ENCODE measurements around the gene PRKCQ. TPM values are rescaled to one million over a fixed set of nuclear protein-coding genes. Genes with fewer than 3 reads are reported as not detected.

The PRKCQ gene
- total and polyA plus RNA-seq, 3 donors from 2014 or later, result 2.5 to 3.0 (median 2.9) TPM

DNA sequence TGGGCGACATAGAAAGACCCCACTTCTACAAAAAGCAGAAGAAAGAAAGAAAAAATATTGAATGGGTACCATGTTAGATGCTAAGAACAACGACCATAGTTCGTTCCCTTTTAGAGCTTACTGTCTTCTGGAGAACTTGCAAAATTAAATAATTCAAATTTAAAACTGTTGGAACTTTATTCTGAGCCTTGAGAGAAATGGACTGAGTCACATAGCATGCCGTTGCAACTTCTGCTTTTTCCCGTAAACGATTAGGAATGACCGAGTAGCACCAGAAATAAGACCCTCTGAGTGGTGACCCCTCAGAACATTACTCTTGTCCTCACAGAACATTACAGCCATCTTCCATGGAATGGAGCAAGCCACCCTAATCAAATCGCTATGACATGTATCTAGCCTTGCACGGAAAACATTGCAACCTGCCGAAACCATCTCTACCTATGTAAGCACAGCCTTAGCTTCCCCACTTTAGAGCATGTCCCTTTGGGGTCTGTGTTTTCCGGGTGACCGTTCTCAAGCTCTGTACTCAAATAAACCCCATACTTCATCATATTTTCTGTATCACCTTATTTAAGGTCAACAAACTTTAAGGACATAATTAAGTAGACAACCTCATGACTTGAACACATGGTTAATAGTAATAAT is 179.1 kb downstream of the PRKCQ start:
- Histone ChIP-seq H3K4me1 (peaks cover 3% of the 10 kb centered on the region), H3K4me3 (no peak overlapping the region), H3K27me3 (no peaks in the 10 kb centered on the region), H3K27ac (no peak overlapping the region), H3K36me3 (ENCODE audit: low read depth, missing control alignments) (no peaks in the 10 kb centered on the region), H3K9me3 (no peaks in the 10 kb centered on the region)
- TF ChIP-seq, protein P1, sequence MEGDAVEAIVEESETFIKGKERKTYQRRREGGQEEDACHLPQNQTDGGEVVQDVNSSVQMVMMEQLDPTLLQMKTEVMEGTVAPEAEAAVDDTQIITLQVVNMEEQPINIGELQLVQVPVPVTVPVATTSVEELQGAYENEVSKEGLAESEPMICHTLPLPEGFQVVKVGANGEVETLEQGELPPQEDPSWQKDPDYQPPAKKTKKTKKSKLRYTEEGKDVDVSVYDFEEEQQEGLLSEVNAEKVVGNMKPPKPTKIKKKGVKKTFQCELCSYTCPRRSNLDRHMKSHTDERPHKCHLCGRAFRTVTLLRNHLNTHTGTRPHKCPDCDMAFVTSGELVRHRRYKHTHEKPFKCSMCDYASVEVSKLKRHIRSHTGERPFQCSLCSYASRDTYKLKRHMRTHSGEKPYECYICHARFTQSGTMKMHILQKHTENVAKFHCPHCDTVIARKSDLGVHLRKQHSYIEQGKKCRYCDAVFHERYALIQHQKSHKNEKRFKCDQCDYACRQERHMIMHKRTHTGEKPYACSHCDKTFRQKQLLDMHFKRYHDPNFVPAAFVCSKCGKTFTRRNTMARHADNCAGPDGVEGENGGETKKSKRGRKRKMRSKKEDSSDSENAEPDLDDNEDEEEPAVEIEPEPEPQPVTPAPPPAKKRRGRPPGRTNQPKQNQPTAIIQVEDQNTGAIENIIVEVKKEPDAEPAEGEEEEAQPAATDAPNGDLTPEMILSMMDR (IDR thresholded peaks at IDR 0.05), result no peak
- no peak for TF ChIP-seq POLR2A (IDR thresholded peaks at IDR 0.05)
- 84 to 88% methylated on average over 12 of the region's 12 CpGs for WGBS, 2 donors
- no peak for DNase-seq
- intact Hi-C loops (cut with DNase I; ENCODE audit: low total_unique reads), result loop anchor here (5.0 to 10.0 kb wide), 2 partner anchors 196 to 289 kb away; partner anchors contain the start of gene PFKFB3

DNA sequence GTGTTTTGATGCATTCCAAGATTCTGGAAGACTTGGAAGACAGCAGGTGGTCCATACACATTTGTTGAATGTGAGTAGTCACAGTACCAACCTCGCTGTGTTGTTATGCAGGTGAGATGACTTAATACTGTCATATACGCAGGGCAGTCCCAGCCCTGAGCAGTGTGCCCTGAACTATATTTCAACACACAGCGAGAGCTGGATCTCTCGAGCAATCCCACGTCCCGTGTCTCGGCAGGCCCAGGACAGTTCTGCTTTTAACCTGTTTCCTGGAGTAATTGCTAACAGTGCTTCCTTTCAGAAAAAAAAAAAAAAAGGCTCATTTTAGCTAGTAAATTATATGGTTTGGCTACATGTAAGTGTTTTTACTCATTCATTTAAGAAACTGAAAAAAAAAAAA is 179.7 kb downstream of the PRKCQ start:
- no peak overlapping the region for H3K27ac ChIP-seq
- TF ChIP-seq, protein P1 (IDR thresholded peaks at IDR 0.05), result no peak
- TF ChIP-seq POLR2A (IDR thresholded peaks at IDR 0.05), result no peak
- intact Hi-C loops (cut with DNase I; ENCODE audit: low total_unique reads), result loop anchor here (5.0 to 10.0 kb wide), 2 partner anchors 196 to 288 kb away; partner anchors contain the start of gene PFKFB3
- H3K4me3 ChIP-seq, result no peak overlapping the region
- no peaks in the 10 kb centered on the region for H3K36me3 ChIP-seq (ENCODE audit: low read depth, missing control alignments)
- 88 to 91% methylated on average over 7 of the region's 7 CpGs for whole genome bisulfite sequencing, 2 donors
- no peaks in the 10 kb centered on the region for H3K27me3 ChIP-seq
- H3K4me1 ChIP-seq, result peaks cover 3% of the 10 kb centered on the region
- no peak for DNase-seq
- no peaks in the 10 kb centered on the region for H3K9me3 ChIP-seq

DNA sequence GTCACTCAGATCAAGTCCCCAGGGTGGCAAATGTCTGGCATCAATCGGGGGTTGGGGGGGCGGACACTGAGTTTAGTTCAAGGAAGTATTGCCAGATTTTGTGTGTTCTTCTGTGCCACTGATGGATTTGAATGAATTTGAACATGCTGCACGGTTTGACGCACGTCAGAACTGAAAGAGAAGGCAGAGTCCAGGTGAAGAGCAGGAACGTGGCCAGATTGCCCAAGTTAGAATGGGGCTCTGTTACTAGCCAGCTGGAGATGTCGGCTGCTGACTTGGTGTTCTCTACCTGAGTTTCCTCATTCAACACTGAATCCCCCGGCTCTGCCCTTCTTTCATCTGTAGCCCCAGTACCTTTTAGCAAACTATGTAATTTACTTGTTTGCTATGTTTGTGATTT is 180.2 kb downstream of the PRKCQ start:
- TF ChIP-seq, protein P1 (IDR thresholded peaks at IDR 0.05), result no peak
- TF ChIP-seq POLR2A (IDR thresholded peaks at IDR 0.05), result no peak
- WGBS, 2 donors, result 87 to 89% methylated on average over 8 of the region's 8 CpGs
- no peak for DNase-seq

DNA sequence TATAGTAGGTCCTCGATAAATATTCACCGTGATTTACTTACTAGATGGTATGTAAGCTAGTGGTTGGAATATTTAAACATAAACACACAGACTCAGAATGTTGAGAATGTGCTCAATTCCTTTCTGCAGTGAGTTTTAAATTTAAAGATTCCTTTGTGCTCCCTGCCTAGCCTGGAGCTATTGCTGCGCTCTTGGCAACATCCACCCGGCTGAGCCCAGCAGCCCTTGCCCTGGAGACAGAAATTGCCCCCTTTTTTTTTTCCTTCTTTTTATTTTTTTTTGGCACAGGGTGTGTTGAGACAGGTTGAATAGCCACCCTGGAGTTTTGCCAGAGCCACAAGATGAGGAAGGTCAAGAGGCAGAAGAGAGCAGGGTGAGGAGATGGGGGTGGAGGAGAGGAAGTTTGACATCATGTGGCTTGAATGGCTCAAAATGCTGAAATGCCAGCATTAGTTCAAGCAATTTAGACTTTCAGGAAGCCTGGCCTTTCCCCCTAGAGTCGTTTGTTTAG is 180.8 kb downstream of the PRKCQ start:
- Histone ChIP-seq H3K4me1 (peaks cover 3% of the 10 kb centered on the region), H3K9me3 (no peaks in the 10 kb centered on the region), H3K27ac (no peak overlapping the region), H3K27me3 (no peaks in the 10 kb centered on the region), H3K4me3 (no peak overlapping the region), H3K36me3 (ENCODE audit: low read depth, missing control alignments) (no peaks in the 10 kb centered on the region)
- peak; percentile 51 for DNase-seq
- intact Hi-C loops (cut with DNase I; ENCODE audit: low total_unique reads), result no loop called here
- 69 to 78% methylated on average over 5 of the region's 5 CpGs for WGBS, 2 donors
- TF ChIP-seq, protein P1 (IDR thresholded peaks at IDR 0.05), result no peak
- no peak for TF ChIP-seq POLR2A (IDR thresholded peaks at IDR 0.05)

More for the DNA sequence above, 180.2 kb downstream of the PRKCQ start:
- Histone ChIP-seq H3K36me3 (ENCODE audit: low read depth, missing control alignments) (no peaks in the 10 kb centered on the region), H3K27ac (no peak overlapping the region), H3K4me1 (peaks cover 3% of the 10 kb centered on the region), H3K9me3 (no peaks in the 10 kb centered on the region), H3K27me3 (no peaks in the 10 kb centered on the region), H3K4me3 (no peak overlapping the region)
- intact Hi-C loops (cut with DNase I; ENCODE audit: low total_unique reads), result loop anchor here (5.0 to 10.0 kb wide), 2 partner anchors 195 to 288 kb away; partner anchors contain the start of gene PFKFB3

Data from testis (tissue), 3 donors.